ENCODE data around the gene ZC3H4.
"Not testable (repeated sequence)": the region's sequence is repeated elsewhere in the genome, so short reads cannot be mapped to it uniquely, and the experiment has no call there.

Gene ZC3H4

DNA sequence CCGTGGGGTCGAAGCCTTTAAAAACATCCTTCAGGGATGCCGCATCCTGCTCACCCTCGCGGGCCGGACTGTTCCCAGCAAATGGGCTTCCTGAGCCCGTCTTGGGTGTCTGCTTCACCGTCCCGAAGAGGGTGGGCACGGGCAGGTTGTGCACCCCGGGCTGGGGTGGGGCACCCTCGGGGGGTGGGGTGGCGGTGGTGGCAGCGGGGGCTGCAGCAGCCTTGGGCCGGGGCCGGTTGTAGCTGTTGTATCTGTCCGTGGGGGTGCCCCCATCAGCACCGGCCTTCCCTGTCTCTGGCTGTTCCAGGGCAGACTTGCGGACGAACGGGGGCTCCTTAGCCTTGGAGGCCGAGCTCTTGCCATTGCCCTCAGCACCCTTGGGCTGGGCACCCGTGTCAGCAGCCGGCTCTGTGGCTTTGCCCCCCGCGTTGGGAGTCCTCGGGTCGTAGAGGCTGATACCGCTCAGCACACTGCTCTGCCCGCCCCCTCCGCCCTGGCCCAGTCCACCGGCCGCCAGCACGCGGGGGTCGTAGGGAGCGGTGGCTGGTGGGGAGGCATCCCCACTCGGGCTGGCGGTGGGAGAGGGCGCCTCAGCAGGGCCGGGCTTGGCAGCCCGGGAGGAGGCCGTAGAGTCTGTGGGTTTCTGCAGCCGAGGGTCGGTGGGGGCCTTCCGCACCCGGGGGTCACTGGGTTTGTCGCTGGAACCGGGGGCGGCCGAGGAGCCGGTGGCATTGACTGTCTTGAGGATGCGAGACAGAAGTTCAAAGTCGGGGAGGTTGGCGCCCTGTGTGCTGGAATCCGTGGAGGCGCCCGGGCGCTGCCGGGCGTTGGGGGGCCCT lies 47.0 kb downstream of the ZC3H4 start:
- H3K4me3 ChIP-seq (ENCODE audit: low read depth, low read length): no peak overlapping the region
- no peak overlapping the region for H3K27ac ChIP-seq (ENCODE audit: low read depth, low read length)
- no peak overlapping the region for H3K9ac ChIP-seq (ENCODE audit: low read length)
- H3K27me3 ChIP-seq (ENCODE audit: control insufficient read depth, insufficient read depth, low read length): no peaks in the 10 kb centered on the region
- no peaks in the 10 kb centered on the region for H3K9me3 ChIP-seq (ENCODE audit: control insufficient read depth, insufficient read depth, low read depth, low read length)
- H3K4me1 ChIP-seq (ENCODE audit: control insufficient read depth, insufficient read depth, low read length): no peaks in the 10 kb centered on the region
- peaks cover 69% of the 10 kb centered on the region for H3K36me3 ChIP-seq (ENCODE audit: control insufficient read depth, insufficient read depth, low read length)

DNA sequence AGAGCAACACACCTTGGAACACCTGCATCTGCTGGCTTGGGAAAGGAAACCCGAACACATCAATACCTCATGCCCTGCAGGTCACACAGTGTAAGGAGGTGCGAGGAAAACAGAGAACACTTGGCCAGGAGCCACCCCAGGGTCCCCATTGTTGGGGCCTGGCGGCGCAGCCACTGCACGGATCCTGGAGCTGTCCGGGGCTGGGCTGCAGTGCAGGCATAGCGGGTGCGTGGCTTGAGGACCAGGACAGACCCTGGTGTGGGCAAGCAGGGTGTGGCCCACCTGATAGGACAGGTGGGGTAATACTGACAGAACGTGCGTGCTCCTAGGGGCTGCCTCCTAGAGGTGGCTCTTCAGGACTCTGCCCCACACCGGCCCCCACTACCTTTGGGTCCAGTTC lies 48.3 kb downstream of the ZC3H4 start:
- no peak overlapping the region for H3K9ac ChIP-seq (ENCODE audit: low read length)
- no peak overlapping the region for H3K4me3 ChIP-seq (ENCODE audit: low read depth, low read length)
- no peaks in the 10 kb centered on the region for H3K27me3 ChIP-seq (ENCODE audit: control insufficient read depth, insufficient read depth, low read length)
- H3K36me3 ChIP-seq (ENCODE audit: control insufficient read depth, insufficient read depth, low read length): peaks cover 55% of the 10 kb centered on the region
- H3K4me1 ChIP-seq (ENCODE audit: control insufficient read depth, insufficient read depth, low read length): no peaks in the 10 kb centered on the region
- no peaks in the 10 kb centered on the region for H3K9me3 ChIP-seq (ENCODE audit: control insufficient read depth, insufficient read depth, low read depth, low read length)
- no peak overlapping the region for H3K27ac ChIP-seq (ENCODE audit: low read depth, low read length)

DNA sequence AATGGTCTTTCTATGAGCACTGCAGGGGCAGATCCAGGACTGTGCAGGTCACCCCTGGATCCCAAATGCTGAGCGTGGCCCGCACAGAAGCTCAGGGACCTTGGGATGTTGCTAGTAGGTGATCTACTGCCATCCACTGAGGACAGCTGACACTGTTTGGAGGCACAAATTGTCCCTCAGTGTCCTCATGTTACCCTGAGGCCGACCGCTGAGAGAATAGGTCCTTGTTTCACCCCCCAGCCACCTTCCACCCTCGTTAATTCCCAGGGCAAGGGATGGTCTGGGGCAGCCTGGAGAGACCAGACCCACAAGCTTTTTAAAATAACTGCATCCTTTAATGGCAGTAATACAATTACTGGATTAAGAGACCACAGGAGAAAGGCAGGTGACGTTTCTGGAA lies 49.7 kb downstream of the ZC3H4 start:
- peaks cover under 1% of the 10 kb centered on the region; the same call in 1 of the 2 replicates for H3K4me1 ChIP-seq (ENCODE audit: control insufficient read depth, insufficient read depth, low read length)
- H3K27me3 ChIP-seq (ENCODE audit: control insufficient read depth, insufficient read depth, low read length): no peaks in the 10 kb centered on the region
- H3K9ac ChIP-seq (ENCODE audit: low read length): no peak overlapping the region
- H3K9me3 ChIP-seq (ENCODE audit: control insufficient read depth, insufficient read depth, low read depth, low read length): no peaks in the 10 kb centered on the region
- H3K36me3 ChIP-seq (ENCODE audit: control insufficient read depth, insufficient read depth, low read length): peaks cover 41% of the 10 kb centered on the region
- H3K4me3 ChIP-seq (ENCODE audit: low read depth, low read length): no peak overlapping the region
- no peak overlapping the region for H3K27ac ChIP-seq (ENCODE audit: low read depth, low read length)

GRCh38 chr19:47058621-47059022 lies 55.0 kb downstream of the ZC3H4 start:
- Histone ChIP-seq H3K27me3 (ENCODE audit: control insufficient read depth, insufficient read depth, low read length) (no peaks in the 10 kb centered on the region), H3K36me3 (ENCODE audit: control insufficient read depth, insufficient read depth, low read length) (no peaks in the 10 kb centered on the region), H3K9ac (ENCODE audit: low read length) (no peak overlapping the region), H3K4me3 (ENCODE audit: low read depth, low read length) (no peak overlapping the region), H3K4me1 (ENCODE audit: control insufficient read depth, insufficient read depth, low read length) (peaks cover 6% of the 10 kb centered on the region; the same call in 1 of the 2 replicates), H3K9me3 (ENCODE audit: control insufficient read depth, insufficient read depth, low read depth, low read length) (no peaks in the 10 kb centered on the region), H3K27ac (ENCODE audit: low read depth, low read length) (no peak overlapping the region; the same call in 1 of the 2 replicates)

DNA sequence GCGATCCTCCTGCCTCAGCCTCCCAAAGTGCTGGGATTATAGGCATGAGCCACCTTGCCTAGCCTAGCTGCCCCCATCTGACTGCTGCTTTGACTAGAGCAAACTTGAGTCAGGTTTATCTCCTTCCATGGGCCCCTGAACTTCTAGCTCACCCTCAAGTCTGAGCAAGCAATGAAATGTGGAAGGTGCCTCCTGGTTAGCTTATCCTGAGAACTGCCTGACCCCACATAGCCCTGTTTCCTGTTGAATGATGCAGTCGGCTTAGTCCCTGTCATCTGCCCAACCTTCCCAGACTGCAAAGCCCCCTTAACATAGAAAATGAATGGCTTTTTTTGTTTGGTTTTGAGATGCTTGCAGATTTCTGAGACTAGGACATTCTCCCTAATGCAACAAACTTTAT lies 56.2 kb downstream of the ZC3H4 start:
- H3K9ac ChIP-seq (ENCODE audit: low read length): no peak overlapping the region
- H3K4me1 ChIP-seq (ENCODE audit: control insufficient read depth, insufficient read depth, low read length): peaks cover 6% of the 10 kb centered on the region; the same call in 1 of the 2 replicates
- H3K4me3 ChIP-seq (ENCODE audit: low read depth, low read length): no peak overlapping the region

GRCh38 chr19:47056411-47056810 lies 57.2 kb downstream of the ZC3H4 start:
- no peaks in the 10 kb centered on the region for H3K9me3 ChIP-seq (ENCODE audit: control insufficient read depth, insufficient read depth, low read depth, low read length)
- H3K27me3 ChIP-seq (ENCODE audit: control insufficient read depth, insufficient read depth, low read length): no peaks in the 10 kb centered on the region
- H3K4me3 ChIP-seq (ENCODE audit: low read depth, low read length): no peak overlapping the region
- H3K9ac ChIP-seq (ENCODE audit: low read length): no peak overlapping the region
- H3K27ac ChIP-seq (ENCODE audit: low read depth, low read length): no peak overlapping the region
- peaks cover 6% of the 10 kb centered on the region; the same call in 1 of the 2 replicates for H3K4me1 ChIP-seq (ENCODE audit: control insufficient read depth, insufficient read depth, low read length)
- H3K36me3 ChIP-seq (ENCODE audit: control insufficient read depth, insufficient read depth, low read length): no peaks in the 10 kb centered on the region

More for the DNA sequence above, 56.2 kb downstream of the ZC3H4 start:
- Histone ChIP-seq H3K9me3 (ENCODE audit: control insufficient read depth, insufficient read depth, low read depth, low read length) (no peaks in the 10 kb centered on the region), H3K36me3 (ENCODE audit: control insufficient read depth, insufficient read depth, low read length) (no peaks in the 10 kb centered on the region), H3K27ac (ENCODE audit: low read depth, low read length) (no peak overlapping the region), H3K27me3 (ENCODE audit: control insufficient read depth, insufficient read depth, low read length) (no peaks in the 10 kb centered on the region)

GRCh38 chr19:47050562-47050961 lies 63.0 kb downstream of the ZC3H4 start:
- H3K4me1 ChIP-seq (ENCODE audit: control insufficient read depth, insufficient read depth, low read length); H3K4me3 ChIP-seq (ENCODE audit: low read depth, low read length); H3K27me3 ChIP-seq (ENCODE audit: control insufficient read depth, insufficient read depth, low read length); H3K9me3 ChIP-seq (ENCODE audit: control insufficient read depth, insufficient read depth, low read depth, low read length); H3K9ac ChIP-seq (ENCODE audit: low read length); H3K27ac ChIP-seq (ENCODE audit: low read depth, low read length); H3K36me3 ChIP-seq (ENCODE audit: control insufficient read depth, insufficient read depth, low read length): not testable (repeated sequence)

DNA sequence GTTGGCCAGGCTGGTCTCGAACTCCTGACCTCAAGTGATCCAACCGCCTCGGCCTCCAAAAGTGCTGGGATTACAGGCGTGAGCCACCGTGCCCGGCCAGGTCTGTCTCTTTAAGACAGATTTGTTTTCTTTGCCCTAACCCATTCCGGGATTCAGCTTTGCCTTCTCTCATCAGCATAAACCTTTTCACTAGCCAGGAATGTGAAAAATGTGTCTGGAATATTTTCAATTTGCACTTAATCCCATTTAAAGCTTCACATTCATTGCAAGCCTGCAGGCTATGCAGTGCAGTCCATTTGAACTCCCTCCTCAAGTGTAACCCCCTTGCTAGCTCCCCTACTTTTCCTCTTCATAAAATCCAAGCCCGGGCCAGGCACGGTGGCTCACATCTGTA lies 64.3 kb downstream of the ZC3H4 start:
- peaks cover 4% of the 10 kb centered on the region; the same call in 1 of the 2 replicates for H3K4me1 ChIP-seq (ENCODE audit: control insufficient read depth, insufficient read depth, low read length)
- H3K9me3 ChIP-seq (ENCODE audit: control insufficient read depth, insufficient read depth, low read depth, low read length): no peaks in the 10 kb centered on the region
- H3K4me3 ChIP-seq (ENCODE audit: low read depth, low read length): no peak overlapping the region
- no peak overlapping the region for H3K27ac ChIP-seq (ENCODE audit: low read depth, low read length)
- H3K27me3 ChIP-seq (ENCODE audit: control insufficient read depth, insufficient read depth, low read length): no peaks in the 10 kb centered on the region
- peaks cover 3% of the 10 kb centered on the region; the same call in 1 of the 2 replicates for H3K36me3 ChIP-seq (ENCODE audit: control insufficient read depth, insufficient read depth, low read length)
- peak overlapping the region; percentile 59 for H3K9ac ChIP-seq (ENCODE audit: low read length)

GRCh38 chr19:47047763-47048405 lies 65.7 kb downstream of the ZC3H4 start:
- H3K4me1 ChIP-seq (ENCODE audit: control insufficient read depth, insufficient read depth, low read length): peaks cover 4% of the 10 kb centered on the region; the same call in 1 of the 2 replicates
- H3K36me3 ChIP-seq (ENCODE audit: control insufficient read depth, insufficient read depth, low read length): peaks cover 4% of the 10 kb centered on the region; the same call in 1 of the 2 replicates
- no peaks in the 10 kb centered on the region for H3K9me3 ChIP-seq (ENCODE audit: control insufficient read depth, insufficient read depth, low read depth, low read length)
- peak overlapping the region; percentile 73 for H3K9ac ChIP-seq (ENCODE audit: low read length)
- no peaks in the 10 kb centered on the region for H3K27me3 ChIP-seq (ENCODE audit: control insufficient read depth, insufficient read depth, low read length)
- no peak overlapping the region; the same call in 1 of the 2 replicates for H3K27ac ChIP-seq (ENCODE audit: low read depth, low read length)
- peak overlapping the region; percentile 84 for H3K4me3 ChIP-seq (ENCODE audit: low read depth, low read length)

GRCh38 chr19:47047272-47047762 lies 66.3 kb downstream of the ZC3H4 start:
- peak overlapping the region; percentile 84 for H3K4me3 ChIP-seq (ENCODE audit: low read depth, low read length)
- peaks cover 4% of the 10 kb centered on the region; the same call in 1 of the 2 replicates for H3K4me1 ChIP-seq (ENCODE audit: control insufficient read depth, insufficient read depth, low read length)
- no peaks in the 10 kb centered on the region for H3K9me3 ChIP-seq (ENCODE audit: control insufficient read depth, insufficient read depth, low read depth, low read length)
- peaks cover 4% of the 10 kb centered on the region; the same call in 1 of the 2 replicates for H3K36me3 ChIP-seq (ENCODE audit: control insufficient read depth, insufficient read depth, low read length)
- no peak overlapping the region for H3K9ac ChIP-seq (ENCODE audit: low read length)
- no peak overlapping the region for H3K27ac ChIP-seq (ENCODE audit: low read depth, low read length)
- H3K27me3 ChIP-seq (ENCODE audit: control insufficient read depth, insufficient read depth, low read length): no peaks in the 10 kb centered on the region

Measured in HUES6 (cell line).